Fibroblast of skin of back (primary cell): ENCODE measurements around the gene ETV6.

Source experiments
- DNase-seq: peaks from one replicate; pipeline ENCODE4 v3.0.0-alpha.2; 2013

The ETV6 gene

DNA sequence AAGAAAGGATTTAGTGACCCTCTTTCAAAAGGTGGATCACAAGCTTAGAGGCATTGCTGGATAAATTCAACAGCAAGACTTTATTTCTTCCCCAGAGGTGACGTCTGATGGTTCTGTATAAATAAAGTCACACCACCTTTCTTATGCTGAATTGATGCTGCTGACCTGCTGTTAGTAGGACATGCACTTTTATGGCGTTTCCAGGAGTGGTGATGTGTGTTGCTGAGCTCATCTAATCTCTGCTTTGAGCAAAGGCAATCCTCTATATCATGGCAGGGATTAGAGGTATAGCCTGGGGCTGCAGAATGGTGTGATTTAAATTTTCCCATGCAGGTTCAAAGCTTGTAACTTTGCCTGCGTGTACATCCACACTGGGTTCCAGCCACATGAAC is 94.9 kb downstream of the ETV6 start:
- no peak for DNase-seq

DNA sequence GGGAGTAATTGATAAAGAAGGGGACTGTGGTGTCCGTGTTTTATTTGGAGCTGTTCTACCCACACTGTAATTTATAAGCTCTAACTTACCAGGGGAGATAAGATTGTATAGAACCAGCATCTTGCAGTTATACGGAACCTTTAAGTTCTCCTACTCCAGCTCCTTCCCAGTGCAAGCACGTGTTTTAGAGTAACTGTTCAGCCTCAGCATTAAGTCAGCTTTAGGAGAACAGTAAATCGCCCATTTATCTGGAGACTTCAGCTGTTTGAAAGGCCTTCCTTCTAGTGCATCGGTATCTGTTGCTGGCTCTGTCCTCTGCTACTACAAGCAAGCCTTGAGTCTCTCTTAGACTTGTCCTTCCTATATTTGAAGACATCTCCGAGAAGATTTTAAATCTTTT is 95.6 kb downstream of the ETV6 start:
- no peak for DNase-seq

DNA sequence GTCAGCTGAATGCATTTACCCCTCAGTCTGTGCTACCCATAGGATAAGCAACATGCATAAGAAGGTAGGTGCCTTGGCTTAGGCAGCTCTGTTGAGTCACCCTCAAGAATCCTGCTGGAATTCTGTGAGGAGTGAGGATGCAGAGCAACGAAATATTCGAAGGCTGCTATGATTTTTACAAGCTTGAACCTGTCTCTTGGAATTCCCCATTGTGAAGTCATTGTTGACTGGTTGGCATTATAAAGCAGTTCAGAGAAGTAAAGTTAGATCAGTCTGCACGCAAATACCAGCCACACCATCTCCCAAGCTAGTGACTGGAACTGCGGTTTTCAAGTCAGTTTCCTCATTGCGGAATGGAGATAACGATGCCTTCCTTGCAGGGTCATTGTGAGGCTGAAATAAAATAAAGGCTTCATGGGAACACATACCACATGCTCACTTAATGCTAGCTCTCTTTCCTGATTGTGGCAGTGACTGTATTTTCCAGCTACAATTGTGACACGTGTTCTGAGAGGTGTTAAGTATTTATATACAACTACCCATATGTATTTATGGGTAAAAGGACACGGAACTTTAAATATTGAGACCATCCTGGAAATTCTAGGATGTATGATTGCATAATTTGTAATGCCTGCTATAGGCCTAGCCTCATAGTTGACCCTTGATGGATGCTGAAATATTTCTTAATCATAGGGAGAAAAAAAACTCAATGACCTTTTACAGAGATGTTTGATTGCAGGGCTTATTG is 96.7 kb downstream of the ETV6 start:
- peak; percentile 58 for DNase-seq

- no peak for DNase-seq
Measured at GRCh38 chr12:11746940-11747716, 97.7 kb downstream of the ETV6 start.

DNA sequence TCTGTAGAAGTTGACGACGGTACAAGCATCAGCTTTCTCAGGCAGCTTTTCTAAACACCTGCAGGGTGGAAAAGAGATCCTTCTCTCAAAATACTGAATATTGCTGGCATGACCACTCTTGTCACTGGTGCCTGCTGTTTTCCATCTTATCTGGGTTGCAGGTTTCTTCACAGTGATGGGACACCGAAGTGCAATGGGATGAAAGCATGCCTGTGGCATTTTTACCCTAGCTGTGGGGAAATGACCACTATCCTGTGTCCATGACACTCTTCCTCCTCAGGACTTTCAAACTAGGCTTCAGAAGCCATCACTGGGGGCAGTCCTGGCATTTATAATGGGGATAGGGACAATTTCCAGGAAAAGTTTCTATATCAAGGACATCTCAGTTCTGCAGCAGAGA is 98.5 kb downstream of the ETV6 start:
- no peak for DNase-seq

GRCh38 chr12:11748903-11749302 is 99.4 kb downstream of the ETV6 start:
- no peak for DNase-seq

GRCh38 chr12:11749943-11750690 is 100.6 kb downstream of the ETV6 start:
- no peak for DNase-seq

- DNase-seq = no peak
Measured at GRCh38 chr12:11752403-11753149, 103.1 kb downstream of the ETV6 start.

- no peak for DNase-seq
Measured at GRCh38 chr12:11753150-11753499, 103.7 kb downstream of the ETV6 start.

DNA sequence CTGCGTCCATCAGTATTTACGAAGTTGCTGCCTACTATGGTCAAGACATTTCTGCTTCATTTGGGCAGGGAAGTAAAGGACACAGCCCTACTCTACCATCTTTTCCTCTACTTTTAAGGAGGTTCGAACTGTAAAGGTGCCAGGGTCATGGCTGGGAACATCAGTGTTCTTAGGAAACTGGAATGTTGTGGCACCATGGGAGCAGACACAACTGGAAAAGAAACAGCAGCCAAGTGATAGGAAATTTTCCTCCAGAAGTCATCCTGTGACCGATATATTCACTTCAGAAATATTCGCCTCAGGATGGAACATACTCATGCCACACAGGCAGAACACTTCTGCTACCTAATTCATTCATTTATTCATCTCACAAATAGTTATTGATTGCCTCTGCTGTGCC is 104.4 kb downstream of the ETV6 start:
- peak; percentile 50 for DNase-seq

DNA sequence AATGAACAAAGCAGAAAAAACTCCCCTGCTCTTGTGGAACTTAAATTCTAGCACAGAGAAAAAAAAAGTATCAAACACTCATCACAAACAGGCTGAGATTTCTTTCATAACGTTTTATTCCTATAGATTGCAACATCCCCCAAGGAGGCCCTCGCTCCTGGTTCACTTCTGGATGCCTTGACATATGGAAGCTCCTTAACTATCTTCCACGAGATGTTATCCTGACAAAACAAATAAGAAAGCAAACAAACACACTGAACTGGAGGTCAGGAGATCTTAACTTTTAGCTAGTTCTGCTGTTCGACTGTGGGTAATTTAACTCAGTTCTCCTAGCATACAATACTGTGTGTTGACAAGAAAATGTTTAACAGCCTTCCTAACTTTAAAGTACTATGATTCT is 104.8 kb downstream of the ETV6 start:
- DNase-seq = no peak

DNA sequence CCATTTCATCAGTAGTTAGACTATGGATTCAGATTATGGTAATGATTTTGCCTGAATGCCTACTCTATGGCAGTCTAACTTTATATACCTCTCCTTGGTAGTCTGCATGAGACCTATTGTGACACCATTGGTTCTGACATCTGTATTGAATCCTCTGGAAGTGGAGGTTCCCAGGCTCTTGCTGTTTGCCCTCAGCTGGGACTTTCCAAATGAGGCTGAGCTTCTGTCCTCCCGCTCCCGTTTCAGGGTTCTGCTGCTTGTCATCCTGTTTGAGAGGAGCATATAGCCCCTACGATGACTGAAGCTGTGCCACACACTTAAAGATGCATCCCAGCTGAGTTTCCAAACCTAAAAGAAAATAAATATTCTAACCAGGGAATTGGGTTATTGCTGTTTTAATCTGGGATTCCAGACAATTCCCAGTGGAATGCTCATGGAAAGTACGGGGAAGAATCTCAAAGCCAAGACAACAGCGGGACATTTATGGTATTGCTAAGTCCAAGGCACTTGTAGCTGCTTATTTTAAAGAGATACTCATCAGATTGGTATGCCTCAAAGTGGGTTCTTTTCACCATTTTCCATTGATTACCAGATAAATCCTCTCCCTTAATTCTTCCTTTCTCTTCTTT is 105.9 kb downstream of the ETV6 start:
- DNase-seq = peak; percentile 98

- DNase-seq = peak; percentile 52
Measured at GRCh38 chr12:11756022-11756421, 106.5 kb downstream of the ETV6 start.

DNA sequence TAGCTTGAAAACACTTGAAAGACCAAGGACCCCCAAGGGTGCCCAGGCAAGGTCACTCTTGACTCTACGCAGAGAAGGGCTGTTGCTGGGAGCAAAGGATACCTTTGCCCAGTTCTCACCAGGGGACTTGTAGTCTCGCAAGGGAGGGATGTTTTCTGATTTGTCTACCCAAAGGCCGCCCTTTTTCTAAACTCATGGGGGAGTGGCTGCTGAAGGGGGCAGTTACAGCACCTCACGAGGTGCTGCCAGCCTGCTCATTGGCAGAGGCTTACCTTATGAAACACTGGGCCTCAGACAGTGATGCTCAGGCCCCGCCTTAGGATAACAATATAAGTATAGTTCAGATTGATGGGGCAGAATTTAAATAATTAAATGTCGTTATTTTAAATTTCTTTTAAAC is 107.0 kb downstream of the ETV6 start:
- DNase-seq = no peak

DNA sequence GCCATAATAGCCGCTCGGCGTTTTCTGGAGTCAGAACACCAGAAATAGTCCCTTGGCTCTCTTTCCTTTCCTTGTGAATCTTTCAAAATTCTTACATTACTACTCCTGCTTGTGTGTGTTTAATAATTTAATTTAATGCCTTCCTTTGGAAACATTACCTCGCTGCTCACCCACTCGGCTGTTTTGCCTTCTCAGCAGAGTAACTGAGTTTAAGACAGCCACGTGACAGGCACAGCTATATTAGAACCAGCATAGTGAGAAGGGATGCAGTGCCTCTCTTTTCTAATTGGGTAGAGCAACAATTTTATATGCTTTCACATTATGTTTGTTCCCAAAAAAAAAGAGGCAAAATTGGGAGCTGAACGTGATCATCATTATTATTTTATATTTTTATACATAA is 107.6 kb downstream of the ETV6 start:
- no peak for DNase-seq

DNA sequence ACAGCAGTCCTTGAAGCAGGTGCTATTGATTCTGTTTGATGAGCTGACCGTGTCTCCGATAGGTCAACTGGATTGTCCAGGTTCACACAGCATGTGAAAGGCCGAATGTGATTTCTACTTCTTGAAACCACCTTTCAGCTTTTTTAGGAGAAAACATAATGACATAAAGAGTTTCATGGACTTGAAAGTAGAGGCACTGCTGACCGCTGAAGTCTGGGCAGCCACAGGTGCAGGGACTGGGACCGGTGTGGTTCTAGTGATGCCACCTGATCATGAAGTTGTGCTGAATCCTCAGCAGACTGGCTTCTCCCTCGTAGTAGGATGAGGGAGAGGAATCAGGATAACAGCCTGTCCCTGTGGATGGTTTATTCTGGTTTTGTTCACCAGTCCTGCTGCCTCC is 108.1 kb downstream of the ETV6 start:
- DNase-seq = no peak

- no peak for DNase-seq
Measured at GRCh38 chr12:11758087-11758486, 108.6 kb downstream of the ETV6 start.

DNA sequence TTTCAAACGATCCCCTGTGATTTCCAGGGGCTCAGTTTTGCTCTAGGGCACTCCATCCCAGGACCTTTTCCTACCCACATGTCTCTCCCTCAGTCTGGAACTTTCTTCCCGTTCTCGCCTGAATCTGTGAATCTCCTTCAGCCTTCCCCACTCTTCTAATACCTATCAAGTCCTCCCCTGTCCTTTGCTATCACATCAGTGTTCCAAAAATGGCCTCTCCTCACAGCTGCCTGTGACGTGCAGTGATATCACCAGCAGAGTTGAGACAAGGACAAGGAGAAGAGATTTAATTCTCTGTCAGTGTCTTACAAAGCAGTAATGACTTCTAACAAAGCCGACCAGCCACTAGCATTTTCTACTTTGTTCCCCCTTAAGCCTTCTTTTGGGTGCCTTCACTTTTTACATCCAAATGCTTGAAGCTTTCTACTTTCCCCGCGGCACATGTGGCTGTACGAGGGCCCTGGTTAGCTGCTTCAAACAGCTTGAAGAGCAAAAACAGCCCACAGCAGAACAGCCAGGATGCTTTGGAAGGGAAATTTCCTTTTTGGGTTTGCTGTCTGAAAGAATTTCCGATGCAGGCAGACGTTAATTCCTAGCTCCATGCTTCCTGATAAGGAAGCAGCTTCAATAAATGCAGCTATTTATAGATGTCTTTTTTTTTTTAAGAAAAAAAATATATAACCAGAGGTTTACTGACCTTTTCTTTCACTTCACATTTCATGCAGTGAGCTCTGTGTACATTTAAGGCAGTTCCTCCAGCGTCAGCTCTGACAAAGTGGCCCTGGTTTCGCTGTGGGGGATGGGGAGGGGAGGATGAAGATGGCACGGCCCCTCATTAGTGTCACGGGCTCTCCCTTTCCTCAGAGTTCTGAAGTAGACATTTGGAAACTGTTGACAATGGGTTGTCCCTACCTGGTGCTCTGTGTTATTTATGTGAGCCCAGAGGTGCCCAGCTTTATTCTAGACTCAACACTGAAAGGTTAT is 109.3 kb downstream of the ETV6 start:
- peak; percentile 85 for DNase-seq

DNA sequence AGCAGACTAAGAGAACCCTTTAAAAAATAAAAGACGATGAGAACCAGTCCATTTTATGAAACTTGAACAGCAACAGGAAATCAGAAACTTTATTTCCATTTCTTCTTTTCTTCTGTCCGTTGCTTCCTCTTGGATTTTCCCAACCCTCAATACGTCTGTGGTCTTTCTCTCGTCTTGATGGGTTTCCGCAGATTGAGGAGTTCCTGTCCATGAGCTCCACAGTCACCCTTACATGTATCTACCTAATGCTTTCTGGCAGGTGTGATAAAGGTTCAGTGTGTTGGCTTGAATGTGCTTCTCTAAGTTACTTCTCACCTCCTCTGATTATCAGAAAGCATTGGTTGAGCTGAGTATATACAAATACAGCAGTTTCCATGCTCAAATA is 110.0 kb downstream of the ETV6 start:
- no peak for DNase-seq

- DNase-seq = no peak
Measured at GRCh38 chr12:11759899-11760298, 110.4 kb downstream of the ETV6 start.
